ENCODE results near the gene PHC2.
A peak's percentile ranks its signal among the peaks of the same experiment; 100 is the strongest.

Gene PHC2

GRCh38 chr1:33436557-33437285, 5.8 kb upstream of the PHC2 start:
- no peak for DNase-seq (ENCODE audit: low read depth)
- no peak overlapping the region for H3K4me3 ChIP-seq (ENCODE audit: low read depth, low read length)
- TF ChIP-seq CTCF (IDR thresholded peaks at IDR 0.05; ENCODE audit: low read depth, low read length): no peak
- no peak for TF ChIP-seq MAX (IDR thresholded peaks at IDR 0.05; ENCODE audit: low read depth, low read length)
- no peak for TF ChIP-seq POLR2A (IDR thresholded peaks at IDR 0.05; ENCODE audit: extremely low read depth, insufficient read length)
- no peak for TF ChIP-seq MYC (IDR thresholded peaks at IDR 0.05; ENCODE audit: low read depth, low read length)

- no peak overlapping the region for H3K4me3 ChIP-seq (ENCODE audit: low read depth, low read length)
- DNase-seq (ENCODE audit: low read depth): peak; percentile 90
- TF ChIP-seq POLR2A (IDR thresholded peaks at IDR 0.05; ENCODE audit: extremely low read depth, insufficient read length) (no peak), MAX (IDR thresholded peaks at IDR 0.05; ENCODE audit: low read depth, low read length) (no peak), MYC (IDR thresholded peaks at IDR 0.05; ENCODE audit: low read depth, low read length) (no peak), CTCF (IDR thresholded peaks at IDR 0.05; ENCODE audit: low read depth, low read length) (no peak)
Measured at GRCh38 chr1:33435096-33435820, 4.4 kb upstream of the PHC2 start.

- TF ChIP-seq POLR2A (IDR thresholded peaks at IDR 0.05; ENCODE audit: extremely low read depth, insufficient read length) (no peak), MYC (IDR thresholded peaks at IDR 0.05; ENCODE audit: low read depth, low read length) (no peak), CTCF (IDR thresholded peaks at IDR 0.05; ENCODE audit: low read depth, low read length) (no peak), MAX (IDR thresholded peaks at IDR 0.05; ENCODE audit: low read depth, low read length) (no peak)
- DNase-seq (ENCODE audit: low read depth): no peak
- no peak overlapping the region for H3K4me3 ChIP-seq (ENCODE audit: low read depth, low read length)
Measured at GRCh38 chr1:33434363-33434750, 3.5 kb upstream of the PHC2 start.

GRCh38 chr1:33433509-33434362, 2.8 kb upstream of the PHC2 start:
- no peak overlapping the region for H3K4me3 ChIP-seq (ENCODE audit: low read depth, low read length)
- DNase-seq (ENCODE audit: low read depth): peak; percentile 98
- no peak for TF ChIP-seq POLR2A (IDR thresholded peaks at IDR 0.05; ENCODE audit: extremely low read depth, insufficient read length)
- TF ChIP-seq MYC (IDR thresholded peaks at IDR 0.05; ENCODE audit: low read depth, low read length): peak; percentile 87
- TF ChIP-seq MAX (IDR thresholded peaks at IDR 0.05; ENCODE audit: low read depth, low read length): peak; percentile 80
- no peak for TF ChIP-seq CTCF (IDR thresholded peaks at IDR 0.05; ENCODE audit: low read depth, low read length)

- no peak for TF ChIP-seq MAX (IDR thresholded peaks at IDR 0.05; ENCODE audit: low read depth, low read length)
- TF ChIP-seq POLR2A (IDR thresholded peaks at IDR 0.05; ENCODE audit: extremely low read depth, insufficient read length): no peak
- TF ChIP-seq CTCF (IDR thresholded peaks at IDR 0.05; ENCODE audit: low read depth, low read length): no peak
- no peak for TF ChIP-seq MYC (IDR thresholded peaks at IDR 0.05; ENCODE audit: low read depth, low read length)
- peak; percentile 41 for DNase-seq (ENCODE audit: low read depth)
- H3K4me3 ChIP-seq (ENCODE audit: low read depth, low read length): peak overlapping the region; percentile 56
Measured at GRCh38 chr1:33429856-33430691, 821 bp downstream of the PHC2 start.

All from NB4 (cell line).